HCT116 (cell line): ENCODE data around the gene TRMT1.

ENCODE experiments used
- CEBPB ChIP-seq: IDR thresholded peaks from 2 replicates; pipeline ENCODE4 v1.6.1; 2012; ENCODE audit warnings: low read depth
- EGR1 ChIP-seq: IDR thresholded peaks from 2 replicates; pipeline ENCODE4 v1.6.1; 2012; ENCODE audit warnings: low read depth
- ELF1 ChIP-seq: IDR thresholded peaks from 2 replicates; pipeline ENCODE4 v1.6.1; 2012; ENCODE audit warnings: low read depth, borderline replicate concordance
- EZH2 ChIP-seq: fragments of 200-600 bp; sonication (generic); IDR thresholded peaks from 2 replicates; pipeline ENCODE4 v1.6.1; 2017; ENCODE audit warnings: antibody characterized with exemption, mixed run types
- EZH2phosphoT487 ChIP-seq: fragments of 200-600 bp; IDR thresholded peaks from 2 replicates; pipeline ENCODE4 v1.6.1; 2018; ENCODE audit warnings: antibody characterized with exemption, borderline replicate concordance
- FOSL1 ChIP-seq: IDR thresholded peaks from 2 replicates; pipeline ENCODE4 v1.6.1; 2012; ENCODE audit warnings: low read depth
- POLR2A ChIP-seq: IDR thresholded peaks from 2 replicates; pipeline ENCODE4 v1.7.0; 2011; ENCODE audit warnings: borderline replicate concordance; ENCODE audit not compliant: insufficient read depth, insufficient read length; ENCODE audit errors: extremely low read depth
- RAD21 ChIP-seq: IDR thresholded peaks from 2 replicates; pipeline ENCODE4 v1.6.1; 2012; ENCODE audit warnings: low read depth, mild to moderate bottlenecking
- SP1 ChIP-seq: IDR thresholded peaks from 2 replicates; pipeline ENCODE4 v1.6.1; 2012; ENCODE audit warnings: low read depth
- TF ChIP-seq, protein P1 (sequence below), 3 experiments: fragments of 200-600 bp in 1 of 3; sonication (generic) in 1 of 3; IDR thresholded peaks in 2 of 3; conservative IDR thresholded peaks in 1 of 3; 2 replicates each; pipeline ENCODE4 v1.5.1; 2012 to 2017; ENCODE audit warnings: low read depth in 2 of 3, low read length in 2 of 3, antibody characterized with exemption in 1 of 3, borderline replicate concordance in 1 of 3, control low read depth in 1 of 3, mild to moderate bottlenecking in 1 of 3, mixed read lengths in 1 of 3, mixed run types in 1 of 3, moderate library complexity in 1 of 3; ENCODE audit not compliant: insufficient read depth in 1 of 3
- TF ChIP-seq, protein P2 (sequence below): IDR thresholded peaks from 2 replicates; pipeline ENCODE4 v1.6.1; 2012; ENCODE audit warnings: low read depth
- TF ChIP-seq, protein P3 (sequence below): IDR thresholded peaks from 2 replicates; pipeline ENCODE4 v1.6.1; 2012

DNA sequence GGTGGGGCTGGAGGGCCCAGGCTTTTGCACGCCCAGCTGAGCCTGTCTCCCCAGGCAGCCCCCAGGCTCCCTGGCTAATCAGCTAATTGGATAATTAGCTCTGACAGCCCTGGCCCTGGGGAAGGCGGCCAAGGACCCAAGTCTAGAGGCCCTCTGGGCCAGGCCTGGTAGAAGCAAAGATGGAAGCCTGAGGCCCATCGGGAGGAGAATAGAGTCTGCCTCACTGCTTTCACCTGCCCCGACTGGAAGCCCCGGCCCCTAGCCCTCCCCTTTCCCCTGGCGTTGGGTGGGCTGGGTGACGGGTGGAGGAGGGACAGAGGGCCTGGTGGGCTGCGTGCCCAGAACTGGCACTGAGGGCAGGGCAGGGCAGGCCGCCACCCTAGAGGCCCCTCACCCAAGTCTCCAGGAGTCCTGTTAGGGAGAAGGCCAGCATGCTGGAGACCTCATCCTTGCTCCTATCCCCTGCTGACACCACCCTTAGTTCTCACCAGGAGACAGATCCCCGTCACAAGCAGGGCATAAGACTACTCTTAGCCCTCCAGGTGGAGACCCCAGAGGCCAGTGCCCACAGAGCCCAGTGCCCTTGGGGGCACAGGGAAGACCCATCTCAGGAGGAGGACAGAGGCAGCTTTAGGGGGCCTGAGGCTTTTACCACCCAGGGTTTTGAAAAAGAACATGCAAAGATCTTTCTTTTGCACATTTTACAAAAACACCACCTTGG, 25.9 kb downstream of the TRMT1 start:
- TF ChIP-seq EGR1 (no peak), SP1 (no peak), RAD21 (no peak), POLR2A (no peak), CEBPB (no peak), EZH2phosphoT487 (no peak), EZH2 (no peak), ELF1 (no peak), FOSL1 (no peak)
- TF ChIP-seq, protein P1, sequence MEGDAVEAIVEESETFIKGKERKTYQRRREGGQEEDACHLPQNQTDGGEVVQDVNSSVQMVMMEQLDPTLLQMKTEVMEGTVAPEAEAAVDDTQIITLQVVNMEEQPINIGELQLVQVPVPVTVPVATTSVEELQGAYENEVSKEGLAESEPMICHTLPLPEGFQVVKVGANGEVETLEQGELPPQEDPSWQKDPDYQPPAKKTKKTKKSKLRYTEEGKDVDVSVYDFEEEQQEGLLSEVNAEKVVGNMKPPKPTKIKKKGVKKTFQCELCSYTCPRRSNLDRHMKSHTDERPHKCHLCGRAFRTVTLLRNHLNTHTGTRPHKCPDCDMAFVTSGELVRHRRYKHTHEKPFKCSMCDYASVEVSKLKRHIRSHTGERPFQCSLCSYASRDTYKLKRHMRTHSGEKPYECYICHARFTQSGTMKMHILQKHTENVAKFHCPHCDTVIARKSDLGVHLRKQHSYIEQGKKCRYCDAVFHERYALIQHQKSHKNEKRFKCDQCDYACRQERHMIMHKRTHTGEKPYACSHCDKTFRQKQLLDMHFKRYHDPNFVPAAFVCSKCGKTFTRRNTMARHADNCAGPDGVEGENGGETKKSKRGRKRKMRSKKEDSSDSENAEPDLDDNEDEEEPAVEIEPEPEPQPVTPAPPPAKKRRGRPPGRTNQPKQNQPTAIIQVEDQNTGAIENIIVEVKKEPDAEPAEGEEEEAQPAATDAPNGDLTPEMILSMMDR (IDR thresholded peaks at IDR 0.05 in 2 of 3, conservative IDR thresholded peaks at IDR 0.05 in 1 of 3; ENCODE audit: borderline replicate concordance in 1 of 3, insufficient read depth in 1 of 3, low read depth in 2 of 3, low read length in 2 of 3), result no peak
- TF ChIP-seq, protein P2, sequence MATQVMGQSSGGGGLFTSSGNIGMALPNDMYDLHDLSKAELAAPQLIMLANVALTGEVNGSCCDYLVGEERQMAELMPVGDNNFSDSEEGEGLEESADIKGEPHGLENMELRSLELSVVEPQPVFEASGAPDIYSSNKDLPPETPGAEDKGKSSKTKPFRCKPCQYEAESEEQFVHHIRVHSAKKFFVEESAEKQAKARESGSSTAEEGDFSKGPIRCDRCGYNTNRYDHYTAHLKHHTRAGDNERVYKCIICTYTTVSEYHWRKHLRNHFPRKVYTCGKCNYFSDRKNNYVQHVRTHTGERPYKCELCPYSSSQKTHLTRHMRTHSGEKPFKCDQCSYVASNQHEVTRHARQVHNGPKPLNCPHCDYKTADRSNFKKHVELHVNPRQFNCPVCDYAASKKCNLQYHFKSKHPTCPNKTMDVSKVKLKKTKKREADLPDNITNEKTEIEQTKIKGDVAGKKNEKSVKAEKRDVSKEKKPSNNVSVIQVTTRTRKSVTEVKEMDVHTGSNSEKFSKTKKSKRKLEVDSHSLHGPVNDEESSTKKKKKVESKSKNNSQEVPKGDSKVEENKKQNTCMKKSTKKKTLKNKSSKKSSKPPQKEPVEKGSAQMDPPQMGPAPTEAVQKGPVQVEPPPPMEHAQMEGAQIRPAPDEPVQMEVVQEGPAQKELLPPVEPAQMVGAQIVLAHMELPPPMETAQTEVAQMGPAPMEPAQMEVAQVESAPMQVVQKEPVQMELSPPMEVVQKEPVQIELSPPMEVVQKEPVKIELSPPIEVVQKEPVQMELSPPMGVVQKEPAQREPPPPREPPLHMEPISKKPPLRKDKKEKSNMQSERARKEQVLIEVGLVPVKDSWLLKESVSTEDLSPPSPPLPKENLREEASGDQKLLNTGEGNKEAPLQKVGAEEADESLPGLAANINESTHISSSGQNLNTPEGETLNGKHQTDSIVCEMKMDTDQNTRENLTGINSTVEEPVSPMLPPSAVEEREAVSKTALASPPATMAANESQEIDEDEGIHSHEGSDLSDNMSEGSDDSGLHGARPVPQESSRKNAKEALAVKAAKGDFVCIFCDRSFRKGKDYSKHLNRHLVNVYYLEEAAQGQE, result no peak
- TF ChIP-seq, protein P3, sequence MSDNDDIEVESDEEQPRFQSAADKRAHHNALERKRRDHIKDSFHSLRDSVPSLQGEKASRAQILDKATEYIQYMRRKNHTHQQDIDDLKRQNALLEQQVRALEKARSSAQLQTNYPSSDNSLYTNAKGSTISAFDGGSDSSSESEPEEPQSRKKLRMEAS, result no peak
